SK-N-SH treated with all-trans-retinoic acid at 6 μM for 48 hours (cell line): Measurements from ENCODE around the gene CDKN1A.
"Not testable (repeated sequence)": the region's sequence is repeated elsewhere in the genome, so short reads cannot be mapped to it uniquely, and the experiment has no call there.

Experiments
- ATAC-seq: fragments of 200-7000 bp; cut with Tn5 transposase; 3 replicates; pipeline ENCODE4 v1.9.1; 2020; ENCODE audit warnings: mild to moderate bottlenecking, moderate library complexity
- ARNTL ChIP-seq: fragments of 450-650 bp; formaldehyde crosslinking; IDR thresholded peaks from 2 replicates; pipeline ENCODE4 v1.5.0; 2020; ENCODE audit warnings: low read depth, mild to moderate bottlenecking, moderate library complexity, borderline replicate concordance
- BACH2 ChIP-seq: fragments of 250-450 bp; sonication (Bioruptor Pico); IDR thresholded peaks from 2 replicates; pipeline ENCODE4 v1.9.0; 2021; ENCODE audit warnings: mild to moderate bottlenecking, borderline replicate concordance
- CSDC2 ChIP-seq: fragments of 250-450 bp; sonication (Bioruptor Pico); IDR thresholded peaks from 2 replicates; pipeline ENCODE4 v1.5.0; 2020; ENCODE audit warnings: mild to moderate bottlenecking, moderate library complexity
- ESRRG ChIP-seq: fragments of 250-450 bp; sonication (Bioruptor Pico); IDR thresholded peaks from 2 replicates; pipeline ENCODE4 v1.6.1; 2021; ENCODE audit warnings: mild to moderate bottlenecking
- GLIS3 ChIP-seq: fragments of 250-450 bp; sonication (Bioruptor Pico); IDR thresholded peaks from 2 replicates; pipeline ENCODE4 v1.5.0; 2020; ENCODE audit warnings: mild to moderate bottlenecking, moderate library complexity
- ISL1 ChIP-seq: fragments of 250-450 bp; sonication (Bioruptor Pico); IDR thresholded peaks from 2 replicates; pipeline ENCODE4 v2.1.2; 2022; ENCODE audit warnings: mild to moderate bottlenecking, moderate library complexity
- OSR1 ChIP-seq: fragments of 250-450 bp; sonication (Bioruptor Pico); IDR thresholded peaks from 2 replicates; pipeline ENCODE4 v1.8.0; 2022; ENCODE audit warnings: moderate library complexity, mild to moderate bottlenecking, inconsistent platforms
- PPARA ChIP-seq: fragments of 250-450 bp; sonication (Bioruptor Pico); IDR thresholded peaks from 2 replicates; pipeline ENCODE4 v1.5.0; 2020; ENCODE audit warnings: mild to moderate bottlenecking, borderline replicate concordance
- RARB ChIP-seq: fragments of 250-450 bp; sonication (Bioruptor Pico); IDR thresholded peaks from 2 replicates; pipeline ENCODE4 v1.8.0; 2021; ENCODE audit warnings: mild to moderate bottlenecking, moderate library complexity
- SNAI2 ChIP-seq: fragments of 250-450 bp; sonication (Bioruptor Pico); IDR thresholded peaks from 2 replicates; pipeline ENCODE4 v1.5.0; 2020; ENCODE audit warnings: mild to moderate bottlenecking, moderate library complexity
- TCF4 ChIP-seq: fragments of 250-450 bp; sonication (Bioruptor Pico); IDR thresholded peaks from 2 replicates; pipeline ENCODE4 v1.8.0; 2021; ENCODE audit warnings: mild to moderate bottlenecking, moderate library complexity, borderline replicate concordance
- ZNF565 ChIP-seq: fragments of 450-650 bp; formaldehyde crosslinking; conservative IDR thresholded peaks from 2 replicates; pipeline ENCODE4 v1.5.0; 2020; ENCODE audit warnings: low read depth, mild to moderate bottlenecking, moderate library complexity
- ZNF70 ChIP-seq: fragments of 450-650 bp; formaldehyde crosslinking; IDR thresholded peaks from 2 replicates; pipeline ENCODE4 v1.5.0; 2020; ENCODE audit warnings: mild to moderate bottlenecking, moderate library complexity
- ZNF8 ChIP-seq: fragments of 450-650 bp; formaldehyde crosslinking; IDR thresholded peaks from 2 replicates; pipeline ENCODE4 v1.5.0; 2020; ENCODE audit warnings: mild to moderate bottlenecking, moderate library complexity
- TF ChIP-seq, protein P1 (sequence below): fragments of 250-450 bp; sonication (Bioruptor Pico); IDR thresholded peaks from 2 replicates; pipeline ENCODE4 v1.8.0; 2021; ENCODE audit warnings: low read depth, mild to moderate bottlenecking, moderate library complexity, borderline replicate concordance
- TF ChIP-seq, protein P2 (sequence below): fragments of 250-450 bp; sonication (Bioruptor Pico); IDR thresholded peaks from 2 replicates; pipeline ENCODE4 v1.5.1; 2020; ENCODE audit warnings: low read depth, mild to moderate bottlenecking, moderate library complexity
- TF ChIP-seq, protein P3 (sequence below): fragments of 250-450 bp; sonication (Bioruptor Pico); IDR thresholded peaks from 2 replicates; pipeline ENCODE4 v1.5.0; 2020; ENCODE audit warnings: mild to moderate bottlenecking, moderate library complexity
- TF ChIP-seq, protein P4 (sequence below): fragments of 250-450 bp; sonication (Bioruptor Pico); IDR thresholded peaks from 2 replicates; pipeline ENCODE4 v1.8.0; 2020; ENCODE audit warnings: mild to moderate bottlenecking, moderate library complexity, borderline replicate concordance

CDKN1A gene

DNA sequence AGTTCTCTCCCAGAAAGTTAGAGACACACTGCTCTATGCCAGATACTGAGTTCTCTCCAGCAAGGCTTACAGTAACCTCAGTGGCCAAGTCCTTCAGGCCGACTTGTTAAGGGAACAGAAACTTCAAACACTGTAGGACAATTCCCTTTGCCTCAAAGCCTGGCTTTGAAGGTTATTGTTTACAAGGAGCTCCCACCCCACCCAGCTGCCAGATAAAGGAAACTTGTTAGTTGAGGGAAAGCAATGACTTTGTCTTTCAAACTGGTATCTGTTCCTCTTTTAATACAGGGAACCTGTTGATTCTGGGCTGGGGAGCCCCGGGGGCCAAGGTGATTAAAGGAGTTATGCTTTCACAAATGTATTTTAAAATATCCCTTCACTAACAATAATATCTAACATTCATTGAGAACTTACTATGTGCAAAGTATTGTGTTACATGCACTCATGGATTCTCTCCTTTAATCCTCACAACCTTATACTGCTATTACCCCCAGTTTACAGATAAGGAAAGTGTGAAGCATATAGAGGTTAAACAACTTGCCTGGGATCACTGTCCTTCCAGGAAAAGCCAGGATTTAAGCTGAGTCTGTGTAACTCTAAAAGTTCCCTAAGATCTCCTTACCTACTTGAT, 27.6 kb upstream of the CDKN1A start:
- ATAC-seq, result no peak
- TF ChIP-seq ARNTL (CRISPR knock-in tag) (no peak), OSR1 (no peak), RARB (CRISPR knock-in tag) (no peak), ISL1 (CRISPR knock-in tag) (no peak)
- TF ChIP-seq, all 23 proteins: peak for 0

DNA sequence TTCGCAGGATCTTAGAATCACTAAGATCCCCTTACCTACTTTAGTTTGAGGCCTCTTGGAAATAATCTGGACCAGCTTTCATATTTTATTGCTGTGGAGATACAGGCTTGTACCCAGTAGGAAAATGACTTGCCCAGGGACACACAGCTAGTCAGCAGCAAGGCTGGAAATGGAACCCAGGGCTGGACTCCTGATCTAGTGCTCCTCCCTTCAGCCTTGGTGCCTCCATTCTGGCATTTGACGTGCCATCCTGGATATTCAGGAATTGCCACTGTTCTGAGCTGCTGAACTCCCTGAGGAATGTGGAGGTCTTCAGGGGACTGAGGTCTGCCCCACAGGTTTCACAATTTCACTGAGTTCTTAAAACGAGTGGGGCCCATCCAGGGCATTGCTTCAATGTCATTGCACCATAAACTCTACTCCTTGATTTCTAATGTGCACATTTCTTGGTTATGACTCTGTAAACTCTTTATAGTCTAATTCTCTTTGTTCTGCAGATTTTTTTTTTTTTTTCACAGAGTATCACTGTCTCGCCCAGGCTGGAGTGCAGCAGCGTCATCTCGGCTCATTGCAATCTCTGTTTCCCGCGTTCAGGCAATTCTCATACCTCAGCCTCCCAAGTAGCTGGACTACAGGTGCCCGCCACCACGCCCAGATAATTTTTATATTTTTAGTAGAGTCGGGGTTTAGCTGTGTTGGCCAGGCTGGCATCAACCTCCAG, 26.7 kb upstream of the CDKN1A start:
- TF ChIP-seq, protein P1, sequence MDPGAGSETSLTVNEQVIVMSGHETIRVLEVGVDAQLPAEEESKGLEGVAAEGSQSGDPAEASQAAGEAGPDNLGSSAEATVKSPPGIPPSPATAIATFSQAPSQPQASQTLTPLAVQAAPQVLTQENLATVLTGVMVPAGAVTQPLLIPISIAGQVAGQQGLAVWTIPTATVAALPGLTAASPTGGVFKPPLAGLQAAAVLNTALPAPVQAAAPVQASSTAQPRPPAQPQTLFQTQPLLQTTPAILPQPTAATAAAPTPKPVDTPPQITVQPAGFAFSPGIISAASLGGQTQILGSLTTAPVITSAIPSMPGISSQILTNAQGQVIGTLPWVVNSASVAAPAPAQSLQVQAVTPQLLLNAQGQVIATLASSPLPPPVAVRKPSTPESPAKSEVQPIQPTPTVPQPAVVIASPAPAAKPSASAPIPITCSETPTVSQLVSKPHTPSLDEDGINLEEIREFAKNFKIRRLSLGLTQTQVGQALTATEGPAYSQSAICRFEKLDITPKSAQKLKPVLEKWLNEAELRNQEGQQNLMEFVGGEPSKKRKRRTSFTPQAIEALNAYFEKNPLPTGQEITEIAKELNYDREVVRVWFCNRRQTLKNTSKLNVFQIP, result no peak
- TF ChIP-seq ZNF565 (CRISPR knock-in tag), result no peak
- TF ChIP-seq BACH2 (CRISPR knock-in tag), result no peak
- no peak for TF ChIP-seq ARNTL (CRISPR knock-in tag)
- TF ChIP-seq ZNF70 (CRISPR knock-in tag), result no peak
- TF ChIP-seq ISL1 (CRISPR knock-in tag), result no peak
- TF ChIP-seq, protein P2, sequence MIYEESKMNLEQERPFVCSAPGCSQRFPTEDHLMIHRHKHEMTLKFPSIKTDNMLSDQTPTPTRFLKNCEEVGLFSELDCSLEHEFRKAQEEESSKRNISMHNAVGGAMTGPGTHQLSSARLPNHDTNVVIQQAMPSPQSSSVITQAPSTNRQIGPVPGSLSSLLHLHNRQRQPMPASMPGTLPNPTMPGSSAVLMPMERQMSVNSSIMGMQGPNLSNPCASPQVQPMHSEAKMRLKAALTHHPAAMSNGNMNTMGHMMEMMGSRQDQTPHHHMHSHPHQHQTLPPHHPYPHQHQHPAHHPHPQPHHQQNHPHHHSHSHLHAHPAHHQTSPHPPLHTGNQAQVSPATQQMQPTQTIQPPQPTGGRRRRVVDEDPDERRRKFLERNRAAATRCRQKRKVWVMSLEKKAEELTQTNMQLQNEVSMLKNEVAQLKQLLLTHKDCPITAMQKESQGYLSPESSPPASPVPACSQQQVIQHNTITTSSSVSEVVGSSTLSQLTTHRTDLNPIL (CRISPR knock-in tag), result no peak
- TF ChIP-seq GLIS3 (CRISPR knock-in tag), result no peak
- TF ChIP-seq PPARA (CRISPR knock-in tag), result no peak
- TF ChIP-seq, protein P3, sequence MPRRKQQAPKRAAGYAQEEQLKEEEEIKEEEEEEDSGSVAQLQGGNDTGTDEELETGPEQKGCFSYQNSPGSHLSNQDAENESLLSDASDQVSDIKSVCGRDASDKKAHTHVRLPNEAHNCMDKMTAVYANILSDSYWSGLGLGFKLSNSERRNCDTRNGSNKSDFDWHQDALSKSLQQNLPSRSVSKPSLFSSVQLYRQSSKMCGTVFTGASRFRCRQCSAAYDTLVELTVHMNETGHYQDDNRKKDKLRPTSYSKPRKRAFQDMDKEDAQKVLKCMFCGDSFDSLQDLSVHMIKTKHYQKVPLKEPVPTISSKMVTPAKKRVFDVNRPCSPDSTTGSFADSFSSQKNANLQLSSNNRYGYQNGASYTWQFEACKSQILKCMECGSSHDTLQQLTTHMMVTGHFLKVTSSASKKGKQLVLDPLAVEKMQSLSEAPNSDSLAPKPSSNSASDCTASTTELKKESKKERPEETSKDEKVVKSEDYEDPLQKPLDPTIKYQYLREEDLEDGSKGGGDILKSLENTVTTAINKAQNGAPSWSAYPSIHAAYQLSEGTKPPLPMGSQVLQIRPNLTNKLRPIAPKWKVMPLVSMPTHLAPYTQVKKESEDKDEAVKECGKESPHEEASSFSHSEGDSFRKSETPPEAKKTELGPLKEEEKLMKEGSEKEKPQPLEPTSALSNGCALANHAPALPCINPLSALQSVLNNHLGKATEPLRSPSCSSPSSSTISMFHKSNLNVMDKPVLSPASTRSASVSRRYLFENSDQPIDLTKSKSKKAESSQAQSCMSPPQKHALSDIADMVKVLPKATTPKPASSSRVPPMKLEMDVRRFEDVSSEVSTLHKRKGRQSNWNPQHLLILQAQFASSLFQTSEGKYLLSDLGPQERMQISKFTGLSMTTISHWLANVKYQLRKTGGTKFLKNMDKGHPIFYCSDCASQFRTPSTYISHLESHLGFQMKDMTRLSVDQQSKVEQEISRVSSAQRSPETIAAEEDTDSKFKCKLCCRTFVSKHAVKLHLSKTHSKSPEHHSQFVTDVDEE (CRISPR knock-in tag), result no peak
- TF ChIP-seq OSR1, result no peak
- no peak for TF ChIP-seq CSDC2
- no peak for TF ChIP-seq ESRRG
- no peak for TF ChIP-seq RARB (CRISPR knock-in tag)
- TF ChIP-seq ZNF8 (CRISPR knock-in tag), result no peak
- ATAC-seq, result no peak

DNA sequence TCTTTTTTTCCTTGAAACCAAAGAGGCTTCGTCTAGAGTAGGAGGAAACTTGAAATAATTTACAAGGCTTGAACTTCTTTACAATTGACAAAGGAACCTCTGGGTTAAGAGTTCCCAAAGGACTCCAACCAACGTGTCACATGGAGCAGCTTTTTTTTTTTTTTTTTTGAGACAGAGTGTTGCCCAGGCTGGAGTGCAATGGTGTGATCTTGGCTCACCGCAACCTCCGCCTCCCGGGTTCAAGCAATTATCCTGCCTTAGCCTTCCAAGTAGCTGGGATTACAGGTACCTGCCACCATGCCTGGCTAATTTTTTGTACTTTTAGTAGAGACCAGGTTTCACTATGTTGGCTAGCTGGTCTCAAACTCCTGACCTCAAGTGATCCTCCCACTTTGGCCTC, 24.0 kb upstream of the CDKN1A start:
- not testable (repeated sequence) for ATAC-seq

DNA sequence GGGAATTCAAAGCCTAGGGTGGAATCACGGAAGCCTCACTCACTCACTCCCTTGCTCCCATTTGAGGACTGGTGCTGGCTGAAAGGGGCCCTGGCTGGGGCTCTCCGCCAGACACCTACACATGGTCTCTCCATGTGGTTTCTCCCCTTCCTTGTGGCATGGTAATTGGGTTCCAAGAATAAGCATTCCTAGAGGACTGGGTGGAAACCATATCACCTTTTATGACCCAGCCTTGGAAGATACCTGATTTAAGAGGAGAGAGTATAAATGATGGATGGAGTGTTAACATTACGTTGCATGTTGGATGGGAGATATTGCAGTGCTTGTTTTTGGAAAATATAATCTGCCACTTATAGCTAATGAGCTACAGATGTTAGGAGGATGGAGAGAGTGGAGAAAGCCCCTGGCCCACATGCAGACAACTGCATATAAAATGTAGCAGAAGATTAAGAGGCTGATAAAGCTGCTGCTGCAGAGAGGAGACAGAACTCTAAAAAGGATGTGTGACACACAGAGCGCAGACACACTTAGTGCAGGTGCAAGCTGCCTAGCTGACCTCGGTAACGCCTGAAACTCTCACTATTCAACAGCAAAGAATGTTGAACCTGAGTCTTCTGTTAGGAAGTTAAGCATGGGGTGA, 23.3 kb upstream of the CDKN1A start:
- peak; percentile 38; the same call in 1 of the 3 replicates for ATAC-seq
- TF ChIP-seq SNAI2 (CRISPR knock-in tag) (no peak), TCF4 (CRISPR knock-in tag) (peak; percentile 94)
- TF ChIP-seq, protein P3 (CRISPR knock-in tag), result peak; percentile 82
- TF ChIP-seq, protein P4, sequence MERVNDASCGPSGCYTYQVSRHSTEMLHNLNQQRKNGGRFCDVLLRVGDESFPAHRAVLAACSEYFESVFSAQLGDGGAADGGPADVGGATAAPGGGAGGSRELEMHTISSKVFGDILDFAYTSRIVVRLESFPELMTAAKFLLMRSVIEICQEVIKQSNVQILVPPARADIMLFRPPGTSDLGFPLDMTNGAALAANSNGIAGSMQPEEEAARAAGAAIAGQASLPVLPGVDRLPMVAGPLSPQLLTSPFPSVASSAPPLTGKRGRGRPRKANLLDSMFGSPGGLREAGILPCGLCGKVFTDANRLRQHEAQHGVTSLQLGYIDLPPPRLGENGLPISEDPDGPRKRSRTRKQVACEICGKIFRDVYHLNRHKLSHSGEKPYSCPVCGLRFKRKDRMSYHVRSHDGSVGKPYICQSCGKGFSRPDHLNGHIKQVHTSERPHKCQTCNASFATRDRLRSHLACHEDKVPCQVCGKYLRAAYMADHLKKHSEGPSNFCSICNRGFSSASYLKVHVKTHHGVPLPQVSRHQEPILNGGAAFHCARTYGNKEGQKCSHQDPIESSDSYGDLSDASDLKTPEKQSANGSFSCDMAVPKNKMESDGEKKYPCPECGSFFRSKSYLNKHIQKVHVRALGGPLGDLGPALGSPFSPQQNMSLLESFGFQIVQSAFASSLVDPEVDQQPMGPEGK (CRISPR knock-in tag), result no peak
